ENCODE results near the gene PADI6. TPM values are rescaled to one million over a fixed set of nuclear protein-coding genes. Genes with fewer than 3 reads are reported as not detected.

The PADI6 gene
- total RNA-seq, 1 donor from 2014 or later, result not detected

DNA sequence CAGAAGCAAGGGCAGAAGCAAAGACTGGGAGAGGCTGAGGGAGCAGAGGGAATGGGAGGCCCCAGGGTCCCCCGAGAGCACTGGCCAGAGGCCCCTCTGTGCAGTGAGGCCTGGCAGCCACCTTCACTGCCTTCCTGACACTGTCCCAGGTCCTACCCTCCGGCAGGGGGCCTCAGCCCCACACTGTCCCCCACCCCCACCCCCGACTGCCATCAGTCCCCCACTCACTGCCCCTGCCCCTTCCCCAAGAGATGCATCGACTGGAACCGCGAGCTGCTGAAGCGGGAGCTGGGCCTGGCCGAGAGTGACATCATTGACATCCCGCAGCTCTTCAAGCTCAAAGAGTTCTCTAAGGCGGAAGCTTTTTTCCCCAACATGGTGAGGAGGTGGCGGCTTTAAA is 13.0 kb upstream of the PADI6 start:
- DNase-seq (ENCODE audit: low spot score in 2 of 2), result no peak
- intact Hi-C loops (cut with DNase I), result no loop called here
- no peaks in the 10 kb centered on the region for H3K27me3 ChIP-seq
- no peak for TF ChIP-seq CTCF (IDR thresholded peaks at IDR 0.05)
- no peaks in the 10 kb centered on the region for H3K36me3 ChIP-seq
- H3K27ac ChIP-seq, result no peak overlapping the region
- H3K4me1 ChIP-seq, result no peaks in the 10 kb centered on the region
- no peak overlapping the region for H3K4me3 ChIP-seq
- H3K9me3 ChIP-seq, result no peaks in the 10 kb centered on the region

GRCh38 chr1:17359808-17360207 is 12.2 kb upstream of the PADI6 start:
- no peaks in the 10 kb centered on the region for H3K36me3 ChIP-seq
- no peak overlapping the region for H3K27ac ChIP-seq
- no peak for DNase-seq (ENCODE audit: low spot score in 2 of 2)
- TF ChIP-seq CTCF (IDR thresholded peaks at IDR 0.05), result no peak
- H3K27me3 ChIP-seq, result no peaks in the 10 kb centered on the region
- intact Hi-C loops (cut with DNase I), result no loop called here
- H3K4me1 ChIP-seq, result no peaks in the 10 kb centered on the region
- H3K4me3 ChIP-seq, result no peak overlapping the region
- H3K9me3 ChIP-seq, result peaks cover 0 to 3% of the 10 kb centered on the region in 2 donors

DNA sequence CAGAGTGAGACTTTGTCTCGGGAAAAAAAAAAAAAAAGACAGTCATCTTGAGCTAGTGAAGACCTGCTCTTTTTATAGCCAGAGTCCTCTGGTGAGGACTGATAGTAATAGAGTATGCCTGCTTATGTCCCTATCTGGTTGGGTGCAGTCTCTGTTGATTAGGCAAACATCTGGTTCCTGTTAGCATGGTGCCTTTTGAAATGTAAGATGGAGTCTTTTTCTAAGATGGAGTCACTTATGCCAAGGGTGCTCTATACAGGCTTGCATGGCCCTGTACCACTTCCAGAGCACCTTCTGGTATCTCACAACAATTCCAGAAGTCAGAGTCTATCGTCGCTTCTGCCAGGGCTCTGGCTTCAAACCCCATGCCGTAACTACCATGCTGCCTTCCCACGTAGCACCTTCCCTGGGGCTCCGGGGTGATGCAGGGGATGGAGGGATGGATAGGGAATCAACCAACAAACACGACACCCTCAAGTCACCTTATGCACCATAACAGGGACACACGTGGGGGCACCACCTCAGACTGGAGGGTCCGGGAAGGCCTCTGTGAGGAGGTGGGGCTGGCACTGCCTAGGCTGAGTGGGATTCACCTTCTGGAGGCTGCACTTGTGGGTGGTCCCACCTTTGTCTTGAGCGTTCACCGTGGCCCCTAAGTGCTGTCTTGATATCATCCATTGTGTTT is 11.6 kb upstream of the PADI6 start:
- intact Hi-C loops (cut with DNase I), result no loop called here
- H3K4me3 ChIP-seq, result no peak overlapping the region
- no peak overlapping the region for H3K27ac ChIP-seq
- no peaks in the 10 kb centered on the region for H3K36me3 ChIP-seq
- no peak for DNase-seq (ENCODE audit: low spot score in 2 of 2)
- no peaks in the 10 kb centered on the region for H3K4me1 ChIP-seq
- TF ChIP-seq CTCF (IDR thresholded peaks at IDR 0.05), result no peak
- no peaks in the 10 kb centered on the region for H3K27me3 ChIP-seq
- peaks cover 0 to 3% of the 10 kb centered on the region in 2 donors for H3K9me3 ChIP-seq

DNA sequence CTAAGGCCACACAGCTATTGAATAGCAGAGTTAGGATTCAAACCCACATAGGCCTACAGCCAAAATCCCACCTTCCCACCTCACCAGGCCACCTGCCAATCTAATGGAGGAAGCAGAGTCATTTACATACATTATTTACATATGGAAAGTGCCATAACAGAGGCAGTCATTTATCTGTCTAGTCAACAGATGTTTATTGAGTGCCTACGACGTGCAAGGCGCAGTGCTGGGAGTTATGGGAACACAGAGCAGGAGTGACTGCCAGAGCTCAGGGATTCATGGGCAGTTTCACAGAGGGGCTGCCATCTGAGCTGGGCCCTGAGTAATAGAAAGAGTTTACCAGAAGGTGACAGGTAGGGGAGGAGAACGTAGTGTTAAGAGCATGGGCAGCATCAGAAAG is 10.3 kb upstream of the PADI6 start:
- DNase-seq (ENCODE audit: low spot score in 2 of 2), result no peak
- no peaks in the 10 kb centered on the region for H3K36me3 ChIP-seq
- peaks cover 0 to 3% of the 10 kb centered on the region in 2 donors for H3K9me3 ChIP-seq
- intact Hi-C loops (cut with DNase I), result no loop called here
- no peak overlapping the region for H3K4me3 ChIP-seq
- no peak overlapping the region for H3K27ac ChIP-seq
- no peak for TF ChIP-seq CTCF (IDR thresholded peaks at IDR 0.05)
- H3K27me3 ChIP-seq, result no peaks in the 10 kb centered on the region
- no peaks in the 10 kb centered on the region for H3K4me1 ChIP-seq

DNA sequence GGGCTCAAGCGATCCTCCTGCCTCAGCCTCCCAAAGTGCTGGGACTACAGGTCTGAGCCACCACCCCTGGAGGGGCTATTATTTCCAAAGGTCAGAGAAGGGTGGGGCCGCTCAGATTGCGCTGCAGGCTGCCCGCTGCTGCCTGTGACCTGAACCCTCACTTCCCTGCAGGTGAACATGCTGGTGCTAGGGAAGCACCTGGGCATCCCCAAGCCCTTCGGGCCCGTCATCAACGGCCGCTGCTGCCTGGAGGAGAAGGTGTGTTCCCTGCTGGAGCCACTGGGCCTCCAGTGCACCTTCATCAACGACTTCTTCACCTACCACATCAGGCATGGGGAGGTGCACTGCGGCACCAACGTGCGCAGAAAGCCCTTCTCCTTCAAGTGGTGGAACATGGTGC is 8.6 kb upstream of the PADI6 start:
- Histone ChIP-seq H3K27me3 (no peaks in the 10 kb centered on the region), H3K27ac (no peak overlapping the region), H3K9me3 (peaks cover 0 to 3% of the 10 kb centered on the region in 2 donors), H3K36me3 (no peaks in the 10 kb centered on the region), H3K4me3 (no peak overlapping the region), H3K4me1 (no peaks in the 10 kb centered on the region)
- no peak for TF ChIP-seq CTCF (IDR thresholded peaks at IDR 0.05)
- no peak for DNase-seq (ENCODE audit: low spot score in 2 of 2)
- intact Hi-C loops (cut with DNase I), result no loop called here

GRCh38 chr1:17363771-17364170 is 8.2 kb upstream of the PADI6 start:
- intact Hi-C loops (cut with DNase I), result no loop called here
- Histone ChIP-seq H3K27ac (no peak overlapping the region), H3K4me3 (no peak overlapping the region), H3K9me3 (peaks cover 0 to 3% of the 10 kb centered on the region in 2 donors), H3K4me1 (no peaks in the 10 kb centered on the region), H3K36me3 (no peaks in the 10 kb centered on the region), H3K27me3 (no peaks in the 10 kb centered on the region)
- no peak for DNase-seq (ENCODE audit: low spot score in 2 of 2)
- TF ChIP-seq CTCF (IDR thresholded peaks at IDR 0.05), result no peak
